Measurements from ENCODE around the gene JAM2. TPM values are rescaled to one million over a fixed set of nuclear protein-coding genes. Genes with fewer than 3 reads are reported as not detected.

The JAM2 gene, protein sequence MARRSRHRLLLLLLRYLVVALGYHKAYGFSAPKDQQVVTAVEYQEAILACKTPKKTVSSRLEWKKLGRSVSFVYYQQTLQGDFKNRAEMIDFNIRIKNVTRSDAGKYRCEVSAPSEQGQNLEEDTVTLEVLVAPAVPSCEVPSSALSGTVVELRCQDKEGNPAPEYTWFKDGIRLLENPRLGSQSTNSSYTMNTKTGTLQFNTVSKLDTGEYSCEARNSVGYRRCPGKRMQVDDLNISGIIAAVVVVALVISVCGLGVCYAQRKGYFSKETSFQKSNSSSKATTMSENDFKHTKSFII
- polyA plus RNA-seq, result 10.5 and 17.5 TPM in 2 replicates

GRCh38 chr21:25638660-25639550, at the start of gene JAM2:
JAM2 (plus strand) TSS chr21:25639258; CDS start chr21:25639822, 564 bp downstream.

GRCh38 chr21:25607151-25608043, 31.7 kb upstream of the JAM2 start, which contains the start of gene MRPL39:
MRPL39 (minus strand) TSS chr21:25607481; CDS start chr21:25607475, 6 bp downstream.

DNA sequence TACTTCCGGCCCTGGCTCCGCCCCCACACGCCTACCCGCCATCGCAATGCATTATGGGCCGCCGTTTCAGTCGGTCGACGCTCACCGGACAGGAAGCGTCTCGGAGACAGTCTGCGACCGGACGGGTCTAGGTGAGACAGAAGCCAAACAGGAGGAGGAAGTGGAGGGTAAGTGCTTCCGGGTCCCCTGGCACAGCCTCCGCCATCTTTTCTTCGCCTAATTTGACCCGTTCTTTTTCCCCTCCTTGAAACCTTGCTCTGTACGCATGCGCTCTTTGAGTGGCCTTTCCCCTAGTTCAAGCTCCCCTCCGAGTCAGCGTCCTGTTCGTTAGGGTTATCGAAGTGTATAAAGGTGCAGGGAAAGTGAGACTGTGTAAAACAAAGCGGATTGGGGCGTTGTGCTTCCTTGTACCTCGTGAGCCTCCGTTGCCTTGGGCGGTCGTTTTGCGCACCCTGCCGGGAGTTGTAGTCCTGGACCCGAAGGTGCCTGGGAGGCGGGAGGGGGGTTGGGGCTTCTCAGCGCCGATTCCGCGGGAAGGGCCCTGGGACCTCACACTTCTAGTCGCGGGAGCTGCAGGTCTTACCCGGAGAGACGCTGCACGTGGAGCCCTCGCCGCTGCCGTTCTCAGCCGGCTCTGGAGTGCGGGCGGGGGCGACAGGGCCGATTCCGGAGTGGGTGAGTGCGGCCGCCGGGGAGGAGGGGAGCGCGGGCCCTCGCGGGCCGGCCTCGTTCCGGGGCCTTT, 96.0 kb downstream of the JAM2 start, which contains the start of the genes ATP5PF and GABPA:
Gene ATP5PF, minus strand, starts transcription at position 1 of the 742 bp plus-strand sequence. CDS start 5,110 bp downstream, outside the sequence.
Gene GABPA, plus strand, starts transcription at position 69 of the 742 bp plus-strand sequence. CDS start 6,627 bp downstream, outside the sequence.

Other genes with a start within 250 kb of the JAM2 start
- gene MRPL39, start 31.8 kb upstream of the JAM2 start, polyA plus RNA-seq, result 97.1 and 122 TPM in 2 replicates
- gene ATP5PF, start 95.6 kb downstream of the JAM2 start, polyA plus RNA-seq, result 1,855 and 1,994 TPM in 2 replicates
- 11.1 and 11.8 TPM in 2 replicates for gene GABPA, start 95.7 kb downstream of the JAM2 start, polyA plus RNA-seq